CD4-positive, alpha-beta memory T cell (primary cell): ENCODE measurements around the gene IFT172. TPM values are rescaled to one million over a fixed set of nuclear protein-coding genes. Genes with fewer than 3 reads are reported as not detected.

ENCODE experiments used
- polyA plus RNA-seq, 2 donors: library from polyadenylated mRNA; unstranded; fragments of 300-500 nt; fragmentation: Illumina TruSeq; gene quantifications; one replicate each; pipeline ENCODE4 v1.2.3, GENCODE V29; 2021
- total RNA-seq, 2 experiments: library from RNA; stranded (reverse); gene quantifications; one replicate each; pipeline ENCODE4 v1.2.3, GENCODE V29; 2021

IFT172 gene
- total and polyA plus RNA-seq, 4 experiments from 2014 or later, result 2.1 to 24.4 (median 14.4) TPM

Other genes starting within 250 kb of the IFT172 start
- gene SLC30A3, start 226.7 kb downstream of the IFT172 start, total RNA-seq, result not detected
- not detected for gene SLC30A3, start 226.7 kb downstream of the IFT172 start, polyA plus RNA-seq
- not detected for gene DNAJC5G, start 214.3 kb downstream of the IFT172 start, total RNA-seq
- not detected for gene DNAJC5G, start 214.3 kb downstream of the IFT172 start, polyA plus RNA-seq
- under 1 TPM in 1 of 2 experiments, not detected in 1; 0.17 TPM for gene TRIM54, start 207.3 kb downstream of the IFT172 start, total RNA-seq
- gene TRIM54, start 207.3 kb downstream of the IFT172 start, polyA plus RNA-seq, result not detected
- gene UCN, start 181.3 kb downstream of the IFT172 start, total RNA-seq, result 1 to 10 TPM; 5.1 to 5.4 TPM
- under 1 TPM in 1 of 2 donors, not detected in 1; 0.84 TPM for gene UCN, start 181.3 kb downstream of the IFT172 start, polyA plus RNA-seq
- 10 to 100 TPM; 89.3 to 93.3 TPM for gene MPV17, start 166.6 kb downstream of the IFT172 start, total RNA-seq
- 100 to 1,000 TPM; 125 to 162 TPM for gene MPV17, start 166.6 kb downstream of the IFT172 start, polyA plus RNA-seq
- 10 to 100 TPM; 82.9 to 90.8 TPM for gene GTF3C2, start 133.0 kb downstream of the IFT172 start, total RNA-seq
- 10 to 100 TPM; 37.7 to 51.8 TPM for gene GTF3C2, start 133.0 kb downstream of the IFT172 start, polyA plus RNA-seq
- 10 to 100 TPM; 48.4 to 56.0 TPM for gene EIF2B4, start 119.4 kb downstream of the IFT172 start, total RNA-seq
- 10 to 100 TPM; 33.4 to 35.1 TPM for gene EIF2B4, start 119.4 kb downstream of the IFT172 start, polyA plus RNA-seq
- 100 to 1,000 TPM; 122 to 130 TPM for gene SNX17, start 119.1 kb downstream of the IFT172 start, total RNA-seq
- gene SNX17, start 119.1 kb downstream of the IFT172 start, polyA plus RNA-seq, result 100 to 1,000 TPM; 178 to 304 TPM
- 10 to 100 TPM; 17.6 to 20.1 TPM for gene ZNF513, start 109.0 kb downstream of the IFT172 start, total RNA-seq
- 1 to 10 TPM; 3.7 to 6.3 TPM for gene ZNF513, start 109.0 kb downstream of the IFT172 start, polyA plus RNA-seq
- gene PPM1G, start 80.2 kb downstream of the IFT172 start, total RNA-seq, result 10 to 100 TPM; 53.8 to 56.1 TPM
- 10 to 100 TPM; 76.7 to 99.4 TPM for gene PPM1G, start 80.2 kb downstream of the IFT172 start, polyA plus RNA-seq
- gene NRBP1, start 61.1 kb downstream of the IFT172 start, total RNA-seq, result 100 to 1,000 TPM; 115 to 119 TPM
- 100 to 1,000 TPM; 118 to 125 TPM for gene NRBP1, start 61.1 kb downstream of the IFT172 start, polyA plus RNA-seq
- gene KRTCAP3, start 47.4 kb downstream of the IFT172 start, total RNA-seq, result 10 to 100 TPM; 23.6 to 23.9 TPM
- 1 to 10 TPM; 1.8 to 9.4 TPM for gene KRTCAP3, start 47.4 kb downstream of the IFT172 start, polyA plus RNA-seq
- gene FNDC4, start 5.5 kb upstream of the IFT172 start, total RNA-seq, result not detected
- under 1 TPM in 1 of 2 donors, not detected in 1; 0.11 TPM for gene FNDC4, start 5.5 kb upstream of the IFT172 start, polyA plus RNA-seq
- not detected for gene GCKR, start 7.1 kb upstream of the IFT172 start, total RNA-seq
- not detected for gene GCKR, start 7.1 kb upstream of the IFT172 start, polyA plus RNA-seq
- gene ZNF512, start 93.3 kb upstream of the IFT172 start, total RNA-seq, result 10 to 100 TPM; 51.9 to 66.2 TPM
- 10 to 100 TPM; 36.8 to 38.5 TPM for gene ZNF512, start 93.3 kb upstream of the IFT172 start, polyA plus RNA-seq
- gene CCDC121, start 139.3 kb upstream of the IFT172 start, total RNA-seq, result 1 to 10 TPM; 1.3 to 2.2 TPM
- 1 to 10 TPM in 1 of 2 donors, under 1 TPM in 1; 0.79 to 1.2 TPM for gene CCDC121, start 139.3 kb upstream of the IFT172 start, polyA plus RNA-seq
- 10 to 100 TPM; 28.9 to 32.8 TPM for gene GPN1, start 139.3 kb upstream of the IFT172 start, total RNA-seq
- gene GPN1, start 139.3 kb upstream of the IFT172 start, polyA plus RNA-seq, result 10 to 100 TPM; 65.9 to 99.5 TPM
- gene SUPT7L, start 173.9 kb upstream of the IFT172 start, total RNA-seq, result 10 to 100 TPM; 45.4 to 48.5 TPM
- 10 to 100 TPM; 21.4 to 22.7 TPM for gene SUPT7L, start 173.9 kb upstream of the IFT172 start, polyA plus RNA-seq
- 10 to 100 TPM; 24.4 to 26.6 TPM for gene SLC4A1AP, start 174.1 kb upstream of the IFT172 start, total RNA-seq
- gene SLC4A1AP, start 174.1 kb upstream of the IFT172 start, polyA plus RNA-seq, result 10 to 100 TPM; 26.4 to 32.1 TPM